Panc1 (cell line): Measurements from ENCODE around the gene CRISP1. TPM values are rescaled to one million over a fixed set of nuclear protein-coding genes. Genes with fewer than 3 reads are reported as not detected.
"Not testable (repeated sequence)": the region's sequence is repeated elsewhere in the genome, so short reads cannot be mapped to it uniquely, and the experiment has no call there.

ENCODE experiments used
- ATAC-seq: fragments of 200-7000 bp; cut with Tn5 transposase; 2 replicates; pipeline ENCODE4 v1.9.1; 2020; ENCODE audit warnings: mild to moderate bottlenecking, moderate library complexity
- BruUV-seq: library from RNA; stranded (reverse); fragments of 400-500 nt; replicated peaks from 2 replicates; lab custom pipeline; 2021; lab: Mats Ljungman, UMichigan
- CTCF ChIA-PET: fragments of 300-600 bp; sonication (Branson Sonifier 250); formaldehyde crosslinking; loops from one replicate; lab custom pipeline; 2022; ENCODE audit warnings: antibody characterized with exemption; lab: Charles Lee
- POLR2A ChIA-PET: fragments of 300-600 bp; sonication (Branson Sonifier 250); formaldehyde crosslinking; loops from one replicate; lab custom pipeline; 2022; ENCODE audit warnings: antibody characterized with exemption; lab: Charles Lee
- DNase-seq: peaks from one replicate; pipeline ENCODE4 v3.0.0-alpha.2; 2010; ENCODE audit warnings: low read depth, low spot score
- H3K27ac ChIP-seq: 2 replicates; pipeline ENCODE4 v1.5.1; 2011; ENCODE audit warnings: mild to moderate bottlenecking, low read length, inconsistent platforms
- H3K27me3 ChIP-seq: fragments of 200-500 bp; sonication (Bioruptor generic); 2 replicates; pipeline ENCODE4 v1.6.0; 2014; ENCODE audit warnings: low read length, inconsistent platforms; ENCODE audit not compliant: control insufficient read depth, insufficient read depth
- H3K36me3 ChIP-seq: fragments of 200-500 bp; sonication (Bioruptor generic); 2 replicates; pipeline ENCODE4 v1.5.1; 2014; ENCODE audit warnings: inconsistent platforms, mild to moderate bottlenecking, low read length, moderate library complexity; ENCODE audit not compliant: control insufficient read depth, insufficient read depth
- H3K4me1 ChIP-seq: 2 replicates; pipeline ENCODE4 v1.5.1; 2011; ENCODE audit warnings: inconsistent platforms, mild to moderate bottlenecking, low read length, moderate library complexity; ENCODE audit not compliant: control insufficient read depth, insufficient read depth
- H3K4me3 ChIP-seq, 2 experiments: 2 replicates each; pipeline ENCODE4 v1.5.1; 2011 to 2012; ENCODE audit warnings: low read depth in 2 of 2, low read length in 2 of 2, mild to moderate bottlenecking in 2 of 2, inconsistent platforms in 1 of 2, moderate library complexity in 1 of 2
- H3K9me3 ChIP-seq: fragments of 200-500 bp; sonication (Bioruptor generic); 2 replicates; pipeline ENCODE4 v1.5.1; 2014; ENCODE audit warnings: low read depth, mild to moderate bottlenecking, inconsistent platforms, low read length, moderate library complexity; ENCODE audit not compliant: control insufficient read depth, insufficient read depth
- CTCF ChIP-seq: fragments of 450-650 bp; IDR thresholded peaks from 2 replicates; pipeline ENCODE4 v1.5.1; 2017; ENCODE audit warnings: mild to moderate bottlenecking
- POLR2AphosphoS5 ChIP-seq: IDR thresholded peaks from 2 replicates; pipeline ENCODE4 v1.6.1; 2012; ENCODE audit warnings: mild to moderate bottlenecking, low read depth, low read length, moderate library complexity
- SIN3A ChIP-seq: IDR thresholded peaks from 2 replicates; pipeline ENCODE4 v1.6.1; 2012; ENCODE audit warnings: low read depth, mild to moderate bottlenecking, low read length, moderate library complexity, borderline replicate concordance; ENCODE audit not compliant: insufficient read depth
- TCF7L2 ChIP-seq: IDR thresholded peaks from 2 replicates; pipeline ENCODE4 v1.6.1; 2011; ENCODE audit warnings: mild to moderate bottlenecking, low read depth, low read length, inconsistent platforms
- in situ Hi-C: cut with HindIII; loops from 2 replicates; pipeline ENCODE4 v1.10.0; 2016; ENCODE audit warnings: low sequenced_read_pairs, low pct_unique_long_range_greater_than_20kb
- intact Hi-C: fragments of 100-400 bp; cut with micrococcal nuclease; formaldehyde crosslinking; loops from one replicate; pipeline ENCODE4 v1.10.0; 2022; ENCODE audit not compliant: unreplicated experiment
- total RNA-seq: library from RNA; stranded (reverse); gene quantifications from one replicate; pipeline ENCODE4 v1.2.1, GENCODE V29; 2021; ENCODE audit not compliant: unreplicated experiment
- TF ChIP-seq, protein P1 (sequence below), 2 experiments: IDR thresholded peaks; 2 replicates each; pipeline ENCODE4 v1.6.1; 2011 to 2012; ENCODE audit warnings: low read depth in 2 of 2, control low read depth in 1 of 2, low read length in 1 of 2, mild to moderate bottlenecking in 1 of 2, moderate library complexity in 1 of 2; ENCODE audit not compliant: insufficient read depth in 1 of 2

Gene CRISP1
- total RNA-seq, 1 experiment from 2014 or later: not detected

DNA sequence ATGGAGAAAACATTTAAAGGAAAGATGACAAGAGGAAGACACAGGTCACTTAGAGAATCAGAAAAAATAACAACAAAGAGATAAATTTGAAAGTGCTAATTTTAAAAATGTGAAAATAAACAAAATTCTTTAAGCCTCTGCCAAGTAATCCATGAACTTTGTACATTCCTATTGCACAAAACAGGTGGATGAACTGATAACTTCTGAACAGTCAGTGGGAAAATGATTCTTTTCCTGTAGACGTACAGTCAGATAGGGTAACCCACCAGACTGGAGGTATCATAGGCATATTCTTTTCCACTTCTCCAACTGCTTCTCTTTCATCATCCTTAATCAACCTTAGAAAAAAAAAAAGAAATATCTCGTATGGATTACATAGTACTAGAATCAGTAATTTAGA, 36.5 kb upstream of the CRISP1 start:
- in situ Hi-C loops (no loop called here), intact Hi-C loops (no loop called here)
- BruUV-seq: no TSS peak
- Histone ChIP-seq H3K27me3 (no peaks in the 10 kb centered on the region), H3K36me3 (no peaks in the 10 kb centered on the region), H3K27ac (no peak overlapping the region), H3K9me3 (no peaks in the 10 kb centered on the region), H3K4me1 (no peaks in the 10 kb centered on the region), H3K4me3 (no peak overlapping the region)
- DNase-seq (no peak), ATAC-seq (no peak)
- POLR2A ChIA-PET: no interaction called here
- CTCF ChIA-PET: no interaction called here
- no peak for TF ChIP-seq TCF7L2
- TF ChIP-seq, protein P1, sequence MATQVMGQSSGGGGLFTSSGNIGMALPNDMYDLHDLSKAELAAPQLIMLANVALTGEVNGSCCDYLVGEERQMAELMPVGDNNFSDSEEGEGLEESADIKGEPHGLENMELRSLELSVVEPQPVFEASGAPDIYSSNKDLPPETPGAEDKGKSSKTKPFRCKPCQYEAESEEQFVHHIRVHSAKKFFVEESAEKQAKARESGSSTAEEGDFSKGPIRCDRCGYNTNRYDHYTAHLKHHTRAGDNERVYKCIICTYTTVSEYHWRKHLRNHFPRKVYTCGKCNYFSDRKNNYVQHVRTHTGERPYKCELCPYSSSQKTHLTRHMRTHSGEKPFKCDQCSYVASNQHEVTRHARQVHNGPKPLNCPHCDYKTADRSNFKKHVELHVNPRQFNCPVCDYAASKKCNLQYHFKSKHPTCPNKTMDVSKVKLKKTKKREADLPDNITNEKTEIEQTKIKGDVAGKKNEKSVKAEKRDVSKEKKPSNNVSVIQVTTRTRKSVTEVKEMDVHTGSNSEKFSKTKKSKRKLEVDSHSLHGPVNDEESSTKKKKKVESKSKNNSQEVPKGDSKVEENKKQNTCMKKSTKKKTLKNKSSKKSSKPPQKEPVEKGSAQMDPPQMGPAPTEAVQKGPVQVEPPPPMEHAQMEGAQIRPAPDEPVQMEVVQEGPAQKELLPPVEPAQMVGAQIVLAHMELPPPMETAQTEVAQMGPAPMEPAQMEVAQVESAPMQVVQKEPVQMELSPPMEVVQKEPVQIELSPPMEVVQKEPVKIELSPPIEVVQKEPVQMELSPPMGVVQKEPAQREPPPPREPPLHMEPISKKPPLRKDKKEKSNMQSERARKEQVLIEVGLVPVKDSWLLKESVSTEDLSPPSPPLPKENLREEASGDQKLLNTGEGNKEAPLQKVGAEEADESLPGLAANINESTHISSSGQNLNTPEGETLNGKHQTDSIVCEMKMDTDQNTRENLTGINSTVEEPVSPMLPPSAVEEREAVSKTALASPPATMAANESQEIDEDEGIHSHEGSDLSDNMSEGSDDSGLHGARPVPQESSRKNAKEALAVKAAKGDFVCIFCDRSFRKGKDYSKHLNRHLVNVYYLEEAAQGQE (IDR thresholded peaks at IDR 0.05; ENCODE audit: insufficient read depth in 1 of 2, low read depth in 2 of 2, low read length in 1 of 2): no peak
- TF ChIP-seq CTCF: no peak
- TF ChIP-seq SIN3A: no peak
- TF ChIP-seq POLR2AphosphoS5: no peak

DNA sequence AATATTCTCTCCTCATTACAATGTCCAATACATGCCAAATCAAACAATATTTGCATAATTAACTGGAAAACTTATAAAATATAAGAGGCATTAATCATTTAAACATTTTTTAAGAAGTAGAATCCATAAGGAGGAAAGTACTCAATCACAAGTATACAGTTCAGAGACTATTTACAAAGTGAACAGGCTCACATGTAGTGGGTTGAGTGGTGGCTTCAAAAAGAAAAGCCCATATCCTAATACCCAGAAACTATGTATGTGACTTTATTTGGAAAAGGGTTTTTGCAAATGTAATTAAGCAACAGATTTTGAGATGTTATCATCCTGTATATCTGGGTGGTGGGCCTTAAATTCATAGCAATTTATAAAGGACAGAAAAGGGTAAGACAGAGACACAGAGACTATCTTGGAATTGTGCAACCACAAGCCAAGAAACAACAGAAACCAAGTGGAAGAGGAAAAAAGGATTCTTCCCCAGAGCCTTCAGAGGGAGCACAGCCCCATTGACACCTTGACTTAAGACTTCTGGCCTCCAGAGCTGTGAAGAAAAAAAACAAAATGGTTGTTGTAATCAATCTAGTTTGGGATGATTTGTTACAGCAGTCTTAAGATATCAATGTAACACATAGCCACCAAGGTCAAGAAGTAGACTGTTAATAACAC, 32.7 kb upstream of the CRISP1 start:
- H3K27ac ChIP-seq: no peak overlapping the region
- no peaks in the 10 kb centered on the region for H3K27me3 ChIP-seq
- BruUV-seq: no TSS peak
- CTCF ChIA-PET: no interaction called here
- no peak overlapping the region for H3K4me3 ChIP-seq
- no peaks in the 10 kb centered on the region for H3K36me3 ChIP-seq
- intact Hi-C loops: no loop called here
- H3K9me3 ChIP-seq: no peaks in the 10 kb centered on the region
- POLR2A ChIA-PET: no interaction called here
- H3K4me1 ChIP-seq: no peaks in the 10 kb centered on the region
- ATAC-seq: no peak
- no peak for DNase-seq
- in situ Hi-C loops: no loop called here
- TF ChIP-seq CTCF: no peak
- no peak for TF ChIP-seq TCF7L2
- no peak for TF ChIP-seq SIN3A
- TF ChIP-seq, protein P1 (IDR thresholded peaks at IDR 0.05; ENCODE audit: insufficient read depth in 1 of 2, low read depth in 2 of 2, low read length in 1 of 2): no peak
- no peak for TF ChIP-seq POLR2AphosphoS5

DNA sequence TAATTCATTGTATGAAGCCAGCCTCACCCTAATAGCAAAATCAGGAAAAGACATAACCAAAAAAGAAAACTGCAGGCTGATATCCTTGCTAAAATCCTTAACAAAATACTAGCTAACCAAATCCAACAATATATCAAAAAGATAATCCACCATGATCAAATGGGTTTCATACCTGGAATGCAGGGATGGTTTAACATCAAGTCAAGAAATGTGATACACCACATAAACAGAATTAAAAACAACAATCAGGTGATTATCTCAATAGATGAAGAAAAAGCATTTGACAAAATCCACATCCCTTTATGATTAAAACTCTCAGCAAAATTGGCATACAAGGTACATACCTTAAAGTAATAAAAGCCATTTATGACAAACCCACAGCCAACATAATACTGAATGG, 29.2 kb upstream of the CRISP1 start:
- H3K4me1 ChIP-seq, H3K4me3 ChIP-seq, POLR2A ChIA-PET, H3K27me3 ChIP-seq, CTCF ChIA-PET, H3K27ac ChIP-seq, ATAC-seq, intact Hi-C loops, in situ Hi-C loops, BruUV-seq, H3K9me3 ChIP-seq, DNase-seq, H3K36me3 ChIP-seq: not testable (repeated sequence)
